Panc1 (cell line): Measurements from ENCODE around the gene COL26A1. TPM values are rescaled to one million over a fixed set of nuclear protein-coding genes. Genes with fewer than 3 reads are reported as not detected.

ENCODE experiments used
- ATAC-seq: fragments of 200-7000 bp; cut with Tn5 transposase; 2 replicates; pipeline ENCODE4 v1.9.1; 2020; ENCODE audit warnings: mild to moderate bottlenecking, moderate library complexity
- BruUV-seq: library from RNA; stranded (reverse); fragments of 400-500 nt; replicated peaks from 2 replicates; lab custom pipeline; 2021; lab: Mats Ljungman, UMichigan
- CTCF ChIA-PET: fragments of 300-600 bp; sonication (Branson Sonifier 250); formaldehyde crosslinking; loops from one replicate; lab custom pipeline; 2022; ENCODE audit warnings: antibody characterized with exemption; lab: Charles Lee
- POLR2A ChIA-PET: fragments of 300-600 bp; sonication (Branson Sonifier 250); formaldehyde crosslinking; loops from one replicate; lab custom pipeline; 2022; ENCODE audit warnings: antibody characterized with exemption; lab: Charles Lee
- DNase-seq: peaks from one replicate; pipeline ENCODE4 v3.0.0-alpha.2; 2010; ENCODE audit warnings: low read depth, low spot score
- H3K27ac ChIP-seq: 2 replicates; pipeline ENCODE4 v1.5.1; 2011; ENCODE audit warnings: mild to moderate bottlenecking, low read length, inconsistent platforms
- H3K27me3 ChIP-seq: fragments of 200-500 bp; sonication (Bioruptor generic); 2 replicates; pipeline ENCODE4 v1.6.0; 2014; ENCODE audit warnings: low read length, inconsistent platforms; ENCODE audit not compliant: control insufficient read depth, insufficient read depth
- H3K36me3 ChIP-seq: fragments of 200-500 bp; sonication (Bioruptor generic); 2 replicates; pipeline ENCODE4 v1.5.1; 2014; ENCODE audit warnings: inconsistent platforms, mild to moderate bottlenecking, low read length, moderate library complexity; ENCODE audit not compliant: control insufficient read depth, insufficient read depth
- H3K4me1 ChIP-seq: 2 replicates; pipeline ENCODE4 v1.5.1; 2011; ENCODE audit warnings: inconsistent platforms, mild to moderate bottlenecking, low read length, moderate library complexity; ENCODE audit not compliant: control insufficient read depth, insufficient read depth
- H3K4me3 ChIP-seq, 2 experiments: 2 replicates each; pipeline ENCODE4 v1.5.1; 2011 to 2012; ENCODE audit warnings: low read depth in 2 of 2, low read length in 2 of 2, mild to moderate bottlenecking in 2 of 2, inconsistent platforms in 1 of 2, moderate library complexity in 1 of 2
- H3K9me3 ChIP-seq: fragments of 200-500 bp; sonication (Bioruptor generic); 2 replicates; pipeline ENCODE4 v1.5.1; 2014; ENCODE audit warnings: low read depth, mild to moderate bottlenecking, inconsistent platforms, low read length, moderate library complexity; ENCODE audit not compliant: control insufficient read depth, insufficient read depth
- POLR2AphosphoS5 ChIP-seq: IDR thresholded peaks from 2 replicates; pipeline ENCODE4 v1.6.1; 2012; ENCODE audit warnings: mild to moderate bottlenecking, low read depth, low read length, moderate library complexity
- SIN3A ChIP-seq: IDR thresholded peaks from 2 replicates; pipeline ENCODE4 v1.6.1; 2012; ENCODE audit warnings: low read depth, mild to moderate bottlenecking, low read length, moderate library complexity, borderline replicate concordance; ENCODE audit not compliant: insufficient read depth
- TCF7L2 ChIP-seq: IDR thresholded peaks from 2 replicates; pipeline ENCODE4 v1.6.1; 2011; ENCODE audit warnings: mild to moderate bottlenecking, low read depth, low read length, inconsistent platforms
- in situ Hi-C: cut with HindIII; loops from 2 replicates; pipeline ENCODE4 v1.10.0; 2016; ENCODE audit warnings: low sequenced_read_pairs, low pct_unique_long_range_greater_than_20kb
- intact Hi-C: fragments of 100-400 bp; cut with micrococcal nuclease; formaldehyde crosslinking; loops from one replicate; pipeline ENCODE4 v1.10.0; 2022; ENCODE audit not compliant: unreplicated experiment
- total RNA-seq: library from RNA; stranded (reverse); gene quantifications from one replicate; pipeline ENCODE4 v1.2.1, GENCODE V29; 2021; ENCODE audit not compliant: unreplicated experiment
- TF ChIP-seq, protein P1 (sequence below), 2 experiments: IDR thresholded peaks; 2 replicates each; pipeline ENCODE4 v1.6.1; 2011 to 2012; ENCODE audit warnings: low read depth in 2 of 2, control low read depth in 1 of 2, low read length in 1 of 2, mild to moderate bottlenecking in 1 of 2, moderate library complexity in 1 of 2; ENCODE audit not compliant: insufficient read depth in 1 of 2
- TF ChIP-seq, protein P2 (sequence below): fragments of 450-650 bp; IDR thresholded peaks from 2 replicates; pipeline ENCODE4 v1.5.1; 2017; ENCODE audit warnings: mild to moderate bottlenecking

The COL26A1 gene
- total RNA-seq, 1 experiment from 2014 or later = 25.8 TPM

DNA sequence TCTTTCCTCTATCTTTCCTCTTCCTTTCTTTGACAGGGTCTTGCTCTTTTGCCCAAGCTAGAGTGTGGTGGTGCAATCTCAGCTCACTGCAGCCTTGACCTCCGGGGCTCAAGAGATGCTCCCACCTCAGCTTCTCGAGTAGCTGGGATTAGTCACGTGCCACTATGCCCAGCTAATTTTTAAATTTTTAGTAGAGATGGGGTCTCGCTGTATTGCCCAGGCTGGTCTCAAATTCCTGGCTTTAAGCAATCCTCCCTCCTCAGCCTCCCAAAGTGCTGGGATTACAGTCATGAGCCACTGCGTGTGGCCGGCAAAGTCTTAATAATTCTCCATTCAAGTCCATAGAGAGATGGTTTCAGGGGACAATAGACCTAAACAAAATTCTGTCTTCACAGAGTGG lies 40.2 kb downstream of the COL26A1 start:
- intact Hi-C loops = no loop called here
- POLR2A ChIA-PET = no interaction called here
- no peak overlapping the region for H3K4me3 ChIP-seq
- DNase-seq (no peak), ATAC-seq (no peak)
- CTCF ChIA-PET = interaction anchor here (0.6 kb wide), 1 partner anchor 104 kb away, joined by 3 read pairs; no protein-coding TSS in a partner anchor
- TF ChIP-seq, protein P1, sequence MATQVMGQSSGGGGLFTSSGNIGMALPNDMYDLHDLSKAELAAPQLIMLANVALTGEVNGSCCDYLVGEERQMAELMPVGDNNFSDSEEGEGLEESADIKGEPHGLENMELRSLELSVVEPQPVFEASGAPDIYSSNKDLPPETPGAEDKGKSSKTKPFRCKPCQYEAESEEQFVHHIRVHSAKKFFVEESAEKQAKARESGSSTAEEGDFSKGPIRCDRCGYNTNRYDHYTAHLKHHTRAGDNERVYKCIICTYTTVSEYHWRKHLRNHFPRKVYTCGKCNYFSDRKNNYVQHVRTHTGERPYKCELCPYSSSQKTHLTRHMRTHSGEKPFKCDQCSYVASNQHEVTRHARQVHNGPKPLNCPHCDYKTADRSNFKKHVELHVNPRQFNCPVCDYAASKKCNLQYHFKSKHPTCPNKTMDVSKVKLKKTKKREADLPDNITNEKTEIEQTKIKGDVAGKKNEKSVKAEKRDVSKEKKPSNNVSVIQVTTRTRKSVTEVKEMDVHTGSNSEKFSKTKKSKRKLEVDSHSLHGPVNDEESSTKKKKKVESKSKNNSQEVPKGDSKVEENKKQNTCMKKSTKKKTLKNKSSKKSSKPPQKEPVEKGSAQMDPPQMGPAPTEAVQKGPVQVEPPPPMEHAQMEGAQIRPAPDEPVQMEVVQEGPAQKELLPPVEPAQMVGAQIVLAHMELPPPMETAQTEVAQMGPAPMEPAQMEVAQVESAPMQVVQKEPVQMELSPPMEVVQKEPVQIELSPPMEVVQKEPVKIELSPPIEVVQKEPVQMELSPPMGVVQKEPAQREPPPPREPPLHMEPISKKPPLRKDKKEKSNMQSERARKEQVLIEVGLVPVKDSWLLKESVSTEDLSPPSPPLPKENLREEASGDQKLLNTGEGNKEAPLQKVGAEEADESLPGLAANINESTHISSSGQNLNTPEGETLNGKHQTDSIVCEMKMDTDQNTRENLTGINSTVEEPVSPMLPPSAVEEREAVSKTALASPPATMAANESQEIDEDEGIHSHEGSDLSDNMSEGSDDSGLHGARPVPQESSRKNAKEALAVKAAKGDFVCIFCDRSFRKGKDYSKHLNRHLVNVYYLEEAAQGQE (IDR thresholded peaks at IDR 0.05; ENCODE audit: insufficient read depth in 1 of 2, low read depth in 2 of 2, low read length in 1 of 2) = no peak
- TF ChIP-seq, protein P2, sequence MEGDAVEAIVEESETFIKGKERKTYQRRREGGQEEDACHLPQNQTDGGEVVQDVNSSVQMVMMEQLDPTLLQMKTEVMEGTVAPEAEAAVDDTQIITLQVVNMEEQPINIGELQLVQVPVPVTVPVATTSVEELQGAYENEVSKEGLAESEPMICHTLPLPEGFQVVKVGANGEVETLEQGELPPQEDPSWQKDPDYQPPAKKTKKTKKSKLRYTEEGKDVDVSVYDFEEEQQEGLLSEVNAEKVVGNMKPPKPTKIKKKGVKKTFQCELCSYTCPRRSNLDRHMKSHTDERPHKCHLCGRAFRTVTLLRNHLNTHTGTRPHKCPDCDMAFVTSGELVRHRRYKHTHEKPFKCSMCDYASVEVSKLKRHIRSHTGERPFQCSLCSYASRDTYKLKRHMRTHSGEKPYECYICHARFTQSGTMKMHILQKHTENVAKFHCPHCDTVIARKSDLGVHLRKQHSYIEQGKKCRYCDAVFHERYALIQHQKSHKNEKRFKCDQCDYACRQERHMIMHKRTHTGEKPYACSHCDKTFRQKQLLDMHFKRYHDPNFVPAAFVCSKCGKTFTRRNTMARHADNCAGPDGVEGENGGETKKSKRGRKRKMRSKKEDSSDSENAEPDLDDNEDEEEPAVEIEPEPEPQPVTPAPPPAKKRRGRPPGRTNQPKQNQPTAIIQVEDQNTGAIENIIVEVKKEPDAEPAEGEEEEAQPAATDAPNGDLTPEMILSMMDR = no peak
- TF ChIP-seq POLR2AphosphoS5 (no peak), SIN3A (no peak), TCF7L2 (no peak)
- H3K36me3 ChIP-seq = no peaks in the 10 kb centered on the region
- BruUV-seq = no TSS peak
- in situ Hi-C loops = no loop called here
- H3K27ac ChIP-seq = peak overlapping the region; percentile 71
- peaks cover 22% of the 10 kb centered on the region for H3K4me1 ChIP-seq
- H3K27me3 ChIP-seq = no peaks in the 10 kb centered on the region; the same call in 1 of the 2 replicates
- H3K9me3 ChIP-seq = no peaks in the 10 kb centered on the region

DNA sequence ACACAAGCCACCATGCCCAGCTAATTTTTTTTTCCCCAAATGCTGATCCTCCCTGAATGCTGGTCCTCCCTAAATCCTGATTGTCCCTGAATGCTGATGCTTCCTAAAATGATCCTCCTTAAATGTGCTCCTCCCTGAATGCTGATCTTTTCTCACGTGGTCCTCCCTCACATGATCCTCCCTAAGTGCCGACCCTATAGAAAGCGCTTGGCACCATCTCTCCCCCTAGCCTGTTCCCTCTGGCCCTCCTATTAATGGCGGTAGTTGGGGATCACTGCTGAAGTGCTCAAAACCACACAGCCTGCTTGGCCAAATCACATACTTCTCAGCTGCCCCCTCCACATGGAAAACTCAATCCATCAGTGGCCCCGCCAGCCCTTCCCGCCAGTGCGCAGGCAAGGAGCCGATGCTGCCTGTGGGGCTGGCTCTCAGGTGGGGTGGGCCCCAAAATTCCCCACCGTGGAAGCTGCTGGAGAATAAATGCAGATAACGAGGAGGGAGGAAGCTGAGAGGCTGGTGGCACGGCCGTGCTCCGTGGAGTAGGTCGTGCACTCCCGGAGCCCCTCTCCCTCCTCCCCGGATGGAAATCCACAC lies 42.9 kb downstream of the COL26A1 start:
- Histone ChIP-seq H3K4me1 (peaks cover 18% of the 10 kb centered on the region), H3K27me3 (no peaks in the 10 kb centered on the region; the same call in 1 of the 2 replicates), H3K4me3 (no peak overlapping the region), H3K9me3 (no peaks in the 10 kb centered on the region), H3K27ac (peak overlapping the region; percentile 48; the same call in 1 of the 2 replicates), H3K36me3 (no peaks in the 10 kb centered on the region)
- ChIA-PET POLR2A (no interaction called here), CTCF (no interaction called here)
- intact Hi-C loops = no loop called here
- in situ Hi-C loops = no loop called here
- no TSS peak for BruUV-seq
- TF ChIP-seq, protein P1 (IDR thresholded peaks at IDR 0.05; ENCODE audit: insufficient read depth in 1 of 2, low read depth in 2 of 2, low read length in 1 of 2) = no peak
- TF ChIP-seq, protein P2 = no peak
- TF ChIP-seq POLR2AphosphoS5 = no peak
- no peak for TF ChIP-seq SIN3A
- no peak for TF ChIP-seq TCF7L2
- ATAC-seq (no peak), DNase-seq (no peak)
